Measurements from ENCODE around the gene AXIN2.

AXIN2 gene

GRCh38 chr17:65503557-65503956 lies 57.9 kb downstream of the AXIN2 start:
- no peak overlapping the region for H3K4me3 ChIP-seq (ENCODE audit: low read depth, low read length)
- TF ChIP-seq, protein P1, sequence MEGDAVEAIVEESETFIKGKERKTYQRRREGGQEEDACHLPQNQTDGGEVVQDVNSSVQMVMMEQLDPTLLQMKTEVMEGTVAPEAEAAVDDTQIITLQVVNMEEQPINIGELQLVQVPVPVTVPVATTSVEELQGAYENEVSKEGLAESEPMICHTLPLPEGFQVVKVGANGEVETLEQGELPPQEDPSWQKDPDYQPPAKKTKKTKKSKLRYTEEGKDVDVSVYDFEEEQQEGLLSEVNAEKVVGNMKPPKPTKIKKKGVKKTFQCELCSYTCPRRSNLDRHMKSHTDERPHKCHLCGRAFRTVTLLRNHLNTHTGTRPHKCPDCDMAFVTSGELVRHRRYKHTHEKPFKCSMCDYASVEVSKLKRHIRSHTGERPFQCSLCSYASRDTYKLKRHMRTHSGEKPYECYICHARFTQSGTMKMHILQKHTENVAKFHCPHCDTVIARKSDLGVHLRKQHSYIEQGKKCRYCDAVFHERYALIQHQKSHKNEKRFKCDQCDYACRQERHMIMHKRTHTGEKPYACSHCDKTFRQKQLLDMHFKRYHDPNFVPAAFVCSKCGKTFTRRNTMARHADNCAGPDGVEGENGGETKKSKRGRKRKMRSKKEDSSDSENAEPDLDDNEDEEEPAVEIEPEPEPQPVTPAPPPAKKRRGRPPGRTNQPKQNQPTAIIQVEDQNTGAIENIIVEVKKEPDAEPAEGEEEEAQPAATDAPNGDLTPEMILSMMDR (IDR thresholded peaks at IDR 0.05; ENCODE audit: insufficient read depth, low read depth, low read length, missing control alignments), result no peak
- DNase-seq (ENCODE audit: low read depth), result no peak

DNA sequence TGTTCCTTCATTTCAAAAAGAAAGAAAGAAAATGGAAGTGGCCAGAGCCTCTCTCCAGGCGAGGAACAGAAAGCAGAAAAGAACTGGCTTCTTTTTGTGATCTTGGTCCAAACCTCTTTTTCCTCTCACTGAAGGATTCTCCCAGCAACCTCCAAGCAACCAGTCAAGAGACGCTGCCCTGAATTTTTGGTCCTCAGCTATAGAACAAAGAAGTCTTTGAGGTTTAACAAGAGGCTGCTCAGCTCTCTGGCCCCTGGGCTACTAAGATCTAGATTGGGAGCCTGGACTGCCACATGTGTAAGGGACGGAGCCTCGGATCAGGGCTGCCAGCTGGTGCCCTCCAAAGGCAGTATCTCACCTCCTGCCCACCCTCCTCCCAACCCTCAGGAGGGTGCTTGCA lies 62.6 kb downstream of the AXIN2 start:
- no peak for DNase-seq (ENCODE audit: low read depth)
- no peak overlapping the region for H3K4me3 ChIP-seq (ENCODE audit: low read depth, low read length)
- TF ChIP-seq, protein P1 (IDR thresholded peaks at IDR 0.05; ENCODE audit: insufficient read depth, low read depth, low read length, missing control alignments), result no peak

GRCh38 chr17:65496801-65497200 lies 64.6 kb downstream of the AXIN2 start:
- no peak overlapping the region for H3K4me3 ChIP-seq (ENCODE audit: low read depth, low read length)
- no peak for DNase-seq (ENCODE audit: low read depth)
- TF ChIP-seq, protein P1 (IDR thresholded peaks at IDR 0.05; ENCODE audit: insufficient read depth, low read depth, low read length, missing control alignments), result no peak

DNA sequence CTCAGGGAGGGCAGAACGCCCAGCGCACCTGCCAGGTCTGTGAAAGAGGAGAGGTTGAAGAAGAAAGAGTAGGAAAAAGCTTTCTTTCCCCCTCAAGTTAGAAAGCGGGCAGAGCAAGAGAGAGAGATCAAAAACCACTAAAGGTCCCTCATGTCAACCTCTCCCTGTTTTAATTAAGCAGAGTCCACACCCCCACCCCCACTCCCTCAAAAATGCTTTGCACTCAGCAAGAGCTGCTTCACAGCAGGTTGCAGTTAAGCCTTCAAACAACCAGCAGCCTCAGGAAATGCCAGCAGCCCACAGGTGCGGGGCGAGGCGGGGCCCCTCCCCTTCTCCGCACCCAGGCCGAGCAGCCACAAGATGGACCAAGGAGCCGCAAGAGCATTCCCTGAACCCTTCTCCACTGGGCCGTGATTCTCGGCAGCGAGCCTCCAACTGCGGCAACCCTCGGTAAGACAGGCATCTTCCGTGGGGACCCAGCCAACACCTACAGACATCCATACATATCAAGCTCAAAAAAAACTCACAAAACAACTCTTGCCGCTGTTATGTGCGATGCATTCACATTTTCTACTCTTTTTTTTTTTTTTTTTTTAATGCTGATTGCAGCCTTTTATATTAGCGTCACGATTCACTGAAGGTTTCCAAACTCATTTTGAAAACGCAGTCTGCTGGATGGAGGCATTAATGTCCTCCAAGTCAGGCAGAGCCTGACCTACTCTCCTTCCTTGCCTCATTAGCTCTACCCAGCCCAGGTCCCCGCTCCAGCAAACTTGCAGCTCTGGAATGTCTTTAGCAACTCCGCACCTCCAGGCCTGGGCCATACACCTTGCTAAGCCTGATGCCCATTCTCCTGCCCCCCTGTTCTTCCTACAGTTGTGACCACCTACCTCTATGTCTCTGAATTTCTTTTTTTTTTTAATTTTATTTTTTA lies 66.1 kb downstream of the AXIN2 start:
- TF ChIP-seq, protein P1 (IDR thresholded peaks at IDR 0.05; ENCODE audit: insufficient read depth, low read depth, low read length, missing control alignments), result no peak
- DNase-seq (ENCODE audit: low read depth), result no peak
- no peak overlapping the region for H3K4me3 ChIP-seq (ENCODE audit: low read depth, low read length)

DNA sequence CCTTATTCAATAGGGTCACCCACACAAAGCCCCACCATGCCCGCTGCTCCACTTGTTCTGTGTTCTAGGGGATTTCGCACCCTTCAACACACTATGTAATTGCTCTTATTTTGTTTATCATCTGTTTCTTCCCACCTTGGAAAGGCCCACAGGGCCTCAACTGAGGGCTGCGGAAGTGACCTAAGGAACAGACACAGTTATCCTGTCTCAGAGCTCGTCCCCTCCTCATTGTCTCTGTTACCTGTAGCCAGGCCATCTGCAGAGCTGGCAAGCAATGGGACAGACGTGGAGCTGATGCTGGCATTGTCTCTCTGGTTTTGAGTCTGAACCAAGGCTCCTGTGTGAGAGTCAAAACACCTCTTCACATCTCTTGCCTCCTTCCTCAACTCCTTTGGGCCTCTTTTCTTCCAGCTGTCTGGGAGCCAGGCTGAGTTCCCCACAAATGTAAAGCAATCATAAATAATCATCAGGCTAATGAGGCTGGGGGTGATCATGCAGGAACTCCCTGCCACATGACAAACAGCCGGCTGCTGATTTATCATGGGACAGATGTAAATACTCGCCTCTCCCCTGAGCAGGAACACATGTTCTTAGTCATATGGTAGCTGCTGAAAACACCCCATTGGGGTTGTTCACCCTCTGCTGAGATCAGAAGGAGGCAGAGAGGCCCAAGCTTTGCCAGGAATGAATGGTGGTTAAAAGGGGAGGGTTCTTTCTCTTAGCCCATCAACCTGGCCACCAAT lies 71.9 kb downstream of the AXIN2 start:
- H3K4me3 ChIP-seq (ENCODE audit: low read depth, low read length), result no peak overlapping the region
- no peak for DNase-seq (ENCODE audit: low read depth)
- TF ChIP-seq, protein P1 (IDR thresholded peaks at IDR 0.05; ENCODE audit: insufficient read depth, low read depth, low read length, missing control alignments), result no peak

GRCh38 chr17:65488665-65489064 lies 72.8 kb downstream of the AXIN2 start:
- no peak for DNase-seq (ENCODE audit: low read depth)
- TF ChIP-seq, protein P1 (IDR thresholded peaks at IDR 0.05; ENCODE audit: insufficient read depth, low read depth, low read length, missing control alignments), result no peak
- H3K4me3 ChIP-seq (ENCODE audit: low read depth, low read length), result no peak overlapping the region
